NCI-H526 (cell line): ENCODE data around the gene ANAPC7.
"Not testable (repeated sequence)": the region's sequence is repeated elsewhere in the genome, so short reads cannot be mapped to it uniquely, and the experiment has no call there.

Experiments
- DNase-seq, 2 experiments: peaks; one replicate each; lab custom pipeline; 2025; lab: John Stamatoyannopoulos, UW

The ANAPC7 gene

DNA sequence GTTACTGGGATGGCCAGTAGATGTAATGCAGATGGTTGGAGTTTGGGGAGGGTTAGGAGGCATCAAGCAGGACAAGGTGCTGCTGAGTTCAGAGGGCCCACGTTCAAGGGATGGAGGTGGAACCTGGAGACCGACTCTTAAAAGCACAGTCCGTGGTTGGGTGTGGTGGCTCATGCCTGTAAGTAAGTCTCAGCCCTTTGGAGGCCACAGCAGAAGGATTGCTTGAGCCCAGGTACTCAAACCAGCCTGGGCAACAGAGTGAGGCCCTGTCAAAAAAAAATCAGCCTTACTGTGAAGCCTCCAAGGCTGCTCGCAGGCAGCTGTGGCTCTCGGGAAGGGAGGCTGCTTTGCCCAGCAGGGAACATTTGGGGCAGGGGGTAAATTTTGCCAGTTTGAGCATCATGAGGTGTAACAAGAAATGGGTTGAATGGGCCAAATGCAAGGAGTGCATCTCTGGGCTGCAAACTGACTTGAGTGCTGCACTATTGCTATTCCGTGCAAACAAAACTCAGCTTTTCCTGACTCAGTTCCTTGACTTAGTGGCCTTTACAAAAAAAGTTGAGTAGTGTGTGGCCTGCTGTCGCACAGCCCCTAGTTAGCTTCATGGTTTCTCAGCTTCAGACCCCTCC lies 55.0 kb downstream of the ANAPC7 start:
- no peak for DNase-seq

DNA sequence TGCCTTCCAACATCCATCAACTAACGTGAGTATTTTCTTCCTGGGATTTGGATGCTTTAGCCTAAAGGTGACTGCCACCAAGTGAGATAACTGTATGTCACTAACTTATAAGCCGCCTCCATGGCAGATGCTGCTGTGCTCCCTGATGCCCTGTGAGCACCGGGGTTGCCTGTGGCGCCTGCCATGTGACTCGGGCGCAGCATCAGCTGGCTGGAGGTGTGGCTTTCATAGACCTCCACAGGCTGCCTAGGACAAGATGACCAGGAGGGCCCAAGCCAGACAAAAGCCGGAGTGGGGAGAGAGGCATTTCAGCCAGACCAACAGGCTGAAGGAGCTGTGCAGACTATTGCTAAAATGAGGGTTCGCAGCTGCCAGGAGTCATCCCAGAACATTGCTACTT lies 55.7 kb downstream of the ANAPC7 start:
- DNase-seq = no peak

DNA sequence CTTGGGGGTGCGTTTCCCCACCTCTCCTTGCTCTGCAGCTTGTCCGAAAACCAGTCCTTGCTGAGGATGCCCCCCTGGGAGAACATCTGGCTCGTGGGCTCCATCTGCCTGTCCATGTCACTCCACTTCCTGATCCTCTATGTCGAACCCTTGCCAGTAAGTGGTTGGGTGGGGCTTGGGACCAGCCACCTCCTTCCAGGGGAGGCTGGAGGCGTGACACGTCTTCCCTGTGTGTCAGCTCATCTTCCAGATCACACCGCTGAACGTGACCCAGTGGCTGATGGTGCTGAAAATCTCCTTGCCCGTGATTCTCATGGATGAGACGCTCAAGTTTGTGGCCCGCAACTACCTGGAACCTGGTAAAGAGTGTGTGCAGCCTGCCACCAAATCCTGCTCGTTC lies 57.5 kb downstream of the ANAPC7 start:
- no peak for DNase-seq

DNA sequence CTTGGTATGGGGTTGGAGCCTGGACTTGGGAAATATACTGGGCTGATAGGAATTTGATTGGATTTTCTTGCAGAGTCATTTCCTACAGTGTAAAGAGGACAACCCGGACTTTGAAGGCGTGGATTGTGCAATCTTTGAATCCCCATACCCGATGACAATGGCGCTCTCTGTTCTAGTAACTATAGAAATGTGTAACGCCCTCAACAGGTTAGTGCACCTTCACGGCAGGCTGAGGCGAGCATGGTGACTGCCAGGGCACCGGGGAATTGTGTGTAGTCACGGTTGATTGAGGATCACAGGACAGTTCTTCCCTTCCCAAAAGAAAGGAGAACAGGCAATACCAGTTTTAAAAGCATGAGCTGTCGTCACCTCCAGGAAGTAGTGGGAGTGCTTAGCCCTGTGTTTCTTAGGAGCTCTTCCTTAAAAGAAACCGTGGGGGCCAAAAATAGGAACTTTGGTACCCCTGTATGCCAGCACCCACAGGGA lies 58.3 kb downstream of the ANAPC7 start:
- DNase-seq = peak; percentile 79 to 81

DNA sequence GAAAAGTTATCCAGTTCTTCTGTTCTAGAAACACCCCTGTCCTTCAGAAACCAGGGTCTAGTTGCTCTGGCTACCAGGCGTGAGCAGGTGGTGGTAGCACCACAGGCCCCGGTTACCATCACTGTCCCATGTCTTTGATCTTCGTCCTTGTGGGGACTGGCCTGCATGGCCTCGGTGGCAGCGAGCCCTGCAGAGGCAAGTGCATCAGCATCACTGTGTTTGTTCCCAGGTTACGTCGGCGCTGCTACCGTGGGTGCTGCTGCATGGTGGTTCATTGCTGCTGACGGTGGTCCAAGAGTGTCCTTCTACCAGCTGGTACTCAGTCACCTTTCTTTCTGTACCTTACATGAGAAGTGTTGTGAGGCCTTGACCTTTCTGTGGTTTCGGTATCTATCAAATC lies 58.9 kb downstream of the ANAPC7 start:
- DNase-seq = no peak

DNA sequence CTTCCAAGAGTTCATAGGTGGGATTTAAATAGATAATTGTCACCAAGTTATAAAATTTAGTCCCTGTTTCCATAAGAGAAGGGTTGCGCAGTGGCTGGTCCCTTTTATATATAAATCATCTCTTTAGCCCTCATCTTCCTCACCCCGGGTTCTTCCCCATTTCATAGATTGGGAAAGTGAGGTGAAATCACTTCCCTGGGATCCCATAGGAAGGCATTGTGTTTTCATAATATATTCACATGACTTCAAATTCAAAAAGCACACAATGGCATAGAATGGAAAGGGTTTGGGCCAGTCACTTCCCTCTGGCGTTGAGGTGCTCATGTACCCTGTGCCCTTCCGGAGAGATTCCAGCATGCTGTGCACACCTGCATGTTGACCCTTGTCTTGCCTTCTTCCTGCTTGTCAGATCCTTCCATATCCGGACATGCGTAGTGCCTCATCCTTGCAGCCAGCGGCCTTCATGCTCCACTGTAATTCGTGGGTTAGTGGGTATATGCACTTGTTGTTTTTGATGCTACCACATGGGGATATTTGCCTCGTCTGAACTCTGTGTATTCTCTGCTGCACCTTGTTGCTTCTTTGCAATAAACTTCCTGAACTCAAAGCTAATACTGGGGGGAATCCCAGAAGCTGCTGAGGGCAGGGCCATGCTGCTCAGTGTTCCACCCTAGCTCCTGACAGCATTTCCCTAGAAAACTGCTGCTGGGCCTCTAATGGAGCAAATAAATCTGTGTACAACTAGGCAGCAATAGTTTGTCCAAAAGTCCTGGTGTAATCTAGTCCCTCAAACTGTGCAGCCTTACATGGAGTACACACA lies 59.6 kb downstream of the ANAPC7 start:
- DNase-seq = no peak

DNA sequence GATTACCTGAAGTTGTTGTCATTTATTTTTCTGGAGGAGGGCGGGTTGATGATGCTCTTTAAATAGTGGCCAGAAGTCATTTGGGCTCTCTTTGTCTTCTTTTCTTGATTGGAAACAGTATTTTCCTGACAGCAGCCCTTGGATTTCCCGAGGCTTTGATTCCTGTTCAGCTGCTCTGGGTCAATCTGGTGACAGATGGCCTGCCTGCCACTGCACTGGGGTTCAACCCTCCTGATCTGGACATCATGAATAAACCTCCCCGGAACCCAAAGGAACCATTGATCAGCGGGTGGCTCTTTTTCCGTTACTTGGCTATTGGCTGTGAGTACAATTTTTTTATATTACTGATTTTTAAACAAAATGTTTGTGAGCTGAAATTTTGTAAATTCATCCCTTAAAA lies 60.4 kb downstream of the ANAPC7 start:
- no peak for DNase-seq

DNA sequence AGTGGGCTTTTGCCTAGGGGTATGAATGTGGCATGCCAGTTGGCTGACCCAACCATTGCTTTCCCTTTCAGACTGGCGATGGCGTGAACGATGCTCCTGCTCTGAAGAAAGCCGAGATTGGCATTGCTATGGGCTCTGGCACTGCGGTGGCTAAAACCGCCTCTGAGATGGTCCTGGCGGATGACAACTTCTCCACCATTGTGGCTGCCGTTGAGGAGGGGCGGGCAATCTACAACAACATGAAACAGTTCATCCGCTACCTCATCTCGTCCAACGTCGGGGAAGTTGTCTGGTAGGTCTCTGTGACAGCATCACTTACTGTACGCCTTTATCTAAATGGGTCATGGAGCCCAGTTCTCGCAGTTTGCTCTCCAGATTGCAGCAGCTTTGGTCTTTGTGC lies 61.4 kb downstream of the ANAPC7 start:
- DNase-seq = no peak

DNA sequence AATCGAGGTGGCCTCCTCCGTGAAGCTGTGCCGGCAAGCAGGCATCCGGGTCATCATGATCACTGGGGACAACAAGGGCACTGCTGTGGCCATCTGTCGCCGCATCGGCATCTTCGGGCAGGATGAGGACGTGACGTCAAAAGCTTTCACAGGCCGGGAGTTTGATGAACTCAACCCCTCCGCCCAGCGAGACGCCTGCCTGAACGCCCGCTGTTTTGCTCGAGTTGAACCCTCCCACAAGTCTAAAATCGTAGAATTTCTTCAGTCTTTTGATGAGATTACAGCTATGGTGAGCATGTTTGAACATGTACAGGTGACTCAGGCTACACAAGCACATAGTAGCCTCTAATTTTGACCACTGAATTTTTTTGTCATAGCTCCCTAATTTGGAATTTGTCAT lies 62.8 kb downstream of the ANAPC7 start:
- no peak for DNase-seq

DNA sequence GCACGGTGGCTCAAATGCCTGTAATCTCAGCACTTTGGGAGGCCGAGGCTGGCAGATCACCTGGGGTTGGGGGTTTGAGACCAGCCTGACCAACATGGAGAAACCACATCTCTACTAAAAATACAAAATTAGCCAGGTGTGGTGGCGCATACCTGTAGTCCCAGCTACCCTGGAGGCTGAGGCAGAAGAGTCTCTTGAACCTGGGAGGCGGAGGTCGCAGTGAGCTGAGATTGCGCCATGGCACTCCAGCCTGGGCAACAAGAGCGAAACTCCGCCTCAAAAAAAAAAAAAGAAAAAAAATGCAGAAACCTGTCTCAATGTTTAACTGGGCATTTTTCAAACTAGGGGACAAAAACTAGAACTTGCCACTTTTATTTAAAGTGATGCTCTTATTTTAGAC lies 63.2 kb downstream of the ANAPC7 start:
- DNase-seq = not testable (repeated sequence)

DNA sequence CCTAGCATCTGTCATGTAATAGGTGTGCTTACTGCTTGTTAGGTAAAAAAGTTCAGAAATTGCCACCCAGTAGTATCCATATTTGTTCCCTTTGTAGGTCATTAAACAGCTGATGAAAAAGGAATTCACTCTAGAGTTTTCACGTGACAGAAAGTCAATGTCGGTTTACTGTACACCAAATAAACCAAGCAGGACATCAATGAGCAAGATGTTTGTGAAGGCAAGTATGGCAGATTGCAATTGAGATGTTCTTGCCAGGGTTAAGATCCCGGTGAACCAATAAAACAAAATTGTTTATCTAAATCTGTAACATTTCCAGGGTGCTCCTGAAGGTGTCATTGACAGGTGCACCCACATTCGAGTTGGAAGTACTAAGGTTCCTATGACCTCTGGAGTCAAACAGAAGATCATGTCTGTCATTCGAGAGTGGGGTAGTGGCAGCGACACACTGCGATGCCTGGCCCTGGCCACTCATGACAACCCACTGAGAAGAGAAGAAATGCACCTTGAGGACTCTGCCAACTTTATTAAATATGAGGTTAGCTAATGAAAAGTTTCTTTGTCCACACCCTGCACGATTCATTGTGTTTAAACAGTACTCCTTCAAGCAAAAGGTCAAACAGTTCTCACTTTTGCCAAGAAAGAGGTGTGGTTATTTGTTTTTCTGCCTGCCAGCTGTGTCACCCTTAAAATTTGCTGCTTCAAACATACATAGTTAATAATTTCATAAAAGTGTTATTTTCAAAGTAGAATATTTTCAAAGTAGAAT lies 64.1 kb downstream of the ANAPC7 start:
- no peak for DNase-seq

DNA sequence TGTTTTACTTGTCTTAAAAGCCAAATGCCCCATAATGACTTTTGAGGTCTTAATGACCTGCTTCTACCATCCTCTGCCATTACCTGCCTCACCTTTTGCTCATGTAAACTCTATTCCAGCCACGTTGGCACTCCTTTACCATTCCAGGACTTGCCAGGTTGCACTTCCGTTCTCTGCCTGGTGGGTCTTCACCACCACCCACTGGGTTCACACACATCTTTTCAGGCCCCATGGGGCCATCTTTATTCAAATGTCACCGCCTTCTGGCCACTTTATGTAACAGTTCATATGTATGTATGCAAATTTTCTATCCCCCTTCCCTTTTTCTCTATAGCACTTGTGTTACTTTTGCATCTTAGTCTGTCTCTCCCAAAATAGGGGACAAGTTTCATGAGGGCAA lies 64.8 kb downstream of the ANAPC7 start:
- peak; percentile 57 to 82 for DNase-seq

DNA sequence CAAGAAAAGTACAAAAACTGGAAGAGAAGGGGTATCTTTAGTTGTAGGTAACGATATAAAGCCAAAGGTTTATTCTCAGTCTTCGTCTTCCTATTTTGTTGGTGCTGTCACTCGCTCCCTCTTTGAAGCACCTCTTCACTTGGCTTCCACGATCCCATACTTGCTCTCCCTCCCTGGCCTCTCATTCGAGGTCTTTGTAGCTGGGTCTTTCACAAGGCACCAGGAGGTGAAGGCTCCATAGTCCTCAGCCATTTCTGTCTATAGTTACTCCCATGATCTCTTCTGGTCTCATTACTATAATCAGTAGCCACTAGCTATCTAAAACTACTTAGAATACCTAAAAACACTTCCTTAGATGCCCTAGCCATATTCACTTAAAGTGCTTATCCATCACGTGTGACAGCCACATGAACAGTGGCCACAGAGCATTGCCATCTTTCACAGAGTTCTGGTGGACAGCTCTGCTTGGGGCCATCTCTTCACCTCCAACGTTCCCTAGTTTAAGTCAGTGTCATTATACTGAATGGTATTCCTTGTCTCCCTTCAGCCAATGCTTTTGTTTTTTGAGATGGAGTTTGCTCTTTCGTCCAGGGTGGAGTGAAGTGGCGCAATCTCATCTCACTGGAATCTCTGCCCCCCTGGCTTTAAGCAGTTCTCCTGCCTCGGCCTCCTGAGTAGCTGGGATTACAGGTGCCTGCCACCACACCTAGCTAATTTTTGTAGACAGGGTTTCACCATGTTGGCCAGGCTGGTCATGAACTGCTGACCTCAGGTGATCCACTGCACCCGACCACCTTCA lies 65.4 kb downstream of the ANAPC7 start:
- DNase-seq = no peak

DNA sequence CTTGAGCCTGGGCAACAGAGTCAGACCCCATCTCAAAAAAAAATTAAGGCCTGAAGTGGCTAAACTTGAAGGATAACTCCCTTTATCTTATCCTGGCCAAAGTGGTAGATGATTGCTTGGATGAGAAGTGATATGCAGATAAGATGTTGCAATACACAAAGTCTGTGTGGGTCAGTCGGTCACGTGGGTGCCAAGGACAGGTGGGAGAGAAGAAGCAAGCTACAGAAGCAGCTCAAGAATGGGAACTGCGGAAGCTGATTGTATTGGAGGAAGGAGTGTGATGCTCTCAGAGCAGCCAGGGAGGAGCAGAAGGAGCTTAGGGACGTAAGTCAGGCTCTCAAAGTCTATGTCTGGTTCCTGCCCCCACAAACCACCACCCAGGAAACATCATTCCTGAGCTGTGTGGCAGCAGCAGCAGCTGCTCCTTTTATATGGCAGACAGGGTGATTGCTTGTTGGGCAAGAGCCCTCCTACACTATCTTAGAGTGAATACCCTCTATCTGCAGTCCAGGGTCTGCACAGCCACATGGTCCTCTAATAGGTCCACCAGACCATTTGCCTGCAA lies 67.9 kb downstream of the ANAPC7 start:
- no peak for DNase-seq

DNA sequence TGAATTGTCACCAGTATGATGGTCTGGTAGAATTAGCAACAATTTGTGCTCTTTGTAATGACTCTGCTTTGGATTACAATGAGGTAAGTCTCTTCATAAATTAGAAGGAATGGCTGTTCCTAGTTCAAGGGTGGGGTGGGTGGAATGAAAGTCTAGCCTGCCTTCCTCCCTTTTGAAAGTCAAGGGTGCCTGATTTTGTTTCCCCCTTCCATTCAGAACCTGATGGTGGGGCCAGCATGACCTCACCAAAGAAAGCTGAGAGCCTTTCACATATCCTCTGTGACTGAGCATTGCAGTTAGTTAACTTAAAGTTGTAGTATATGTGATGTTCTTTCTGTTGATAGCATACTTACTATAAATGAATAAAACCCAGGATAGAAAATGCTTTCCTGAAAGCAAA lies 70.3 kb downstream of the ANAPC7 start:
- no peak for DNase-seq

DNA sequence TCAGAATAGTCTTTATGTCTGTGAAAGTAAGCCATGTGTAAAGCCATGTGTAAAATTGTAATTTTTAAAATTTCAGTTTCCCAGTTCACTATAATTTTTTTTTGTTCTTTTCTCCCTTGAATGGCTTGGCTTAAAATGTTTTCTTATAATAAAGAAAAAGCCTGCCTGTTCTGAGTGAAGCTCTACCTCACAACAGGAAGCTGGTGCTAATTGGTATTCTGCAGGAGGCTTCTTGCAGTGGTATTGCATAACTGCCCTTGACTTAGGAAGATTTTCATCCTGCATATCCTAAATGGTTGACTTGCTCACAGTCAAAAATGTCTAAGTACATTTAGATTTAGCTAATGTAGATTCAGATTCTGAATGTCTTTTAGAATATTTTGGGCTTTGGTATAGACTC lies 73.0 kb downstream of the ANAPC7 start:
- DNase-seq = no peak

DNA sequence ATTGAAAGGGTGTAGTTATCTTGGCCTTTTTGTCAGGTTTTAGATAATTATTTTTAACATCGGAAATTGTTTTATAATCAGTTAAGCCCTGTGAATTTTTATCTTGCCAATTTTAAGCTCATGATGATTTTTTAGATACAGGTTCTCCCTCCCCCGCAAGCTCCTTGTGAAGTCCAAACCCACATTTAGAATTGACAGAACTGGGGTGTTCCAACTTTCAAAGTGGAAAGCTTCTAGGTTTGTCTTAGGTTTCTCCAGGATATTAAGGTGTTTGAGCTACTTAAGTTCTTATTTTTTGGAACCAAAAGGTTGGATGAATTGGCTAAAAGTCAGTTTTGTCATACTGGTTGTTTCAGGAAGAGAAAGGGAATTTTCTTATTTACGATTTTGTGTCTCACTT lies 73.4 kb downstream of the ANAPC7 start:
- DNase-seq = no peak

DNA sequence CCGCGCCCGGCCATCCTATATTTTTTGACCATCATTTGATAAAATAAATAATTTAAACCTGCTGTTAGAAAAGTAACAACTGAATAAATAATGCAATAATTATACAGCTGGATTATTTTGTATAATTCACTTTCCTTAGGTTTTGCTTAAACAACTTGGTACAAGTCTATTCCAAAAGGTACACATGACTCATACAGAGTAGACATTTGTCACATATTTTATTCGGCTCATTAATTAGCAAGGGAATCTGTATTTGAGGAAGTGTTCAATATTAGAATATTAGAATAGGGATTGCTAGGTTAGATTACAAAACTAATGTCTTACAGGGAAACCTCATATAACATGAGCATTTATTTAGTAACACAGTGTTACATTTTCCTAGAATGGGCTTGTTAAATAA lies 73.8 kb downstream of the ANAPC7 start:
- DNase-seq = no peak
